Transverse colon (tissue), 4 donors: ENCODE results near the gene PHF21B. TPM values are rescaled to one million over a fixed set of nuclear protein-coding genes. Genes with fewer than 3 reads are reported as not detected.
"Not testable (repeated sequence)": the region's sequence is repeated elsewhere in the genome, so short reads cannot be mapped to it uniquely, and the experiment has no call there.

Experiments used
- DNase-seq: peaks from one replicate; pipeline ENCODE4 v3.0.0-alpha.2; 2019
- H3K27ac ChIP-seq, 4 donors: fragments of 200-600 bp; sonication (generic); 2 replicates each; pipeline ENCODE4 v1.5.1; 2016 to 2018; ENCODE audit warnings: inconsistent platforms in 4 of 4
- H3K27me3 ChIP-seq: fragments of 200-600 bp; sonication (generic); 2 replicates; pipeline ENCODE4 v1.5.1; 2017; ENCODE audit warnings: inconsistent platforms
- H3K36me3 ChIP-seq, 4 donors: fragments of 200-600 bp; sonication (generic); 2 replicates each; pipeline ENCODE4 v1.5.1; 2017 to 2019; ENCODE audit warnings: inconsistent platforms in 4 of 4
- H3K4me1 ChIP-seq, 4 donors: fragments of 200-600 bp; sonication (generic); 2 replicates each; pipeline ENCODE4 v1.5.1; 2017 to 2020; ENCODE audit warnings: inconsistent platforms in 4 of 4
- H3K4me3 ChIP-seq, 4 donors: fragments of 200-600 bp; sonication (generic); 1 replicate in 1 of 4; 2 replicates in 3 of 4; pipeline versions ENCODE4 v1.5.1 to v1.6.1; 2017 to 2019; ENCODE audit warnings: inconsistent platforms in 4 of 4
- H3K9me3 ChIP-seq, 2 donors: fragments of 200-600 bp; sonication (generic); 2 replicates each; pipeline ENCODE4 v1.5.1; 2017 to 2019; ENCODE audit warnings: inconsistent platforms in 2 of 2
- CTCF ChIP-seq, 5 experiments: fragments of 200-600 bp in 3 of 5; fragments of 450-650 bp in 2 of 5; sonication (generic) in 3 of 5; IDR thresholded peaks; 1 replicate in 2 of 5; 2 replicates in 3 of 5; pipeline ENCODE4 v1.5.1; 2016 to 2017; ENCODE audit warnings: antibody characterized with exemption in 5 of 5, inconsistent platforms in 3 of 5, mild to moderate bottlenecking in 2 of 5, moderate library complexity in 1 of 5
- EP300 ChIP-seq: sonication (generic); formaldehyde crosslinking; IDR thresholded peaks from one replicate; pipeline ENCODE4 v1.6.1; 2017; ENCODE audit warnings: antibody characterized with exemption, low read depth
- POLR2A ChIP-seq: fragments of 450-650 bp; IDR thresholded peaks from one replicate; pipeline ENCODE4 v1.6.1; 2016; ENCODE audit warnings: antibody characterized with exemption, mild to moderate bottlenecking, moderate library complexity
- POLR2AphosphoS5 ChIP-seq, 3 donors: sonication (generic); formaldehyde crosslinking; IDR thresholded peaks; one replicate each; pipeline ENCODE4 v1.6.1; 2016; ENCODE audit warnings: antibody characterized with exemption in 3 of 3
- WGBS, 2 donors: methylation state at CpG; one replicate each; pipeline ENCODE4 v1.1.5; 2018; ENCODE audit warnings: low coverage in 1 of 2; 5-methylcytosine and 5-hydroxymethylcytosine counted together
- in situ Hi-C, 4 donors: fragments of 200-750 bp; cut with MboI; loops; one replicate each; pipeline versions ENCODE4 v1.15.0 to v1.15.1; 2017; ENCODE audit warnings: low sequenced_read_pairs in 3 of 4, low pct_ligation_motif_present in 1 of 4, low pct_unique_long_range_greater_than_20kb in 1 of 4
- intact Hi-C: fragments of 100-400 bp; cut with DNase I; formaldehyde crosslinking; loops from one replicate; pipeline ENCODE4 v1.15.1; 2023; ENCODE audit warnings: low total_unique reads
- total RNA-seq, 4 donors: library from RNA; depleted of rRNA; stranded (reverse); fragments of >200 nt; gene quantifications; one replicate each; pipeline ENCODE4 v1.1.0, GENCODE V29; 2016

The PHF21B gene
- total RNA-seq, 4 donors from 2014 or later = not detected

GRCh38 chr22:44909241-44909640 is 100.6 kb downstream of the PHF21B start:
- H3K27me3 ChIP-seq = no peaks in the 10 kb centered on the region
- H3K4me1 ChIP-seq = no peaks in the 10 kb centered on the region
- TF ChIP-seq EP300 (no peak), POLR2A (no peak), CTCF (IDR thresholded peaks at IDR 0.05) (no peak), POLR2AphosphoS5 (IDR thresholded peaks at IDR 0.05) (no peak)
- no peaks in the 10 kb centered on the region for H3K36me3 ChIP-seq
- in situ Hi-C loops (no loop called here), intact Hi-C loops (no loop called here)
- no peaks in the 10 kb centered on the region for H3K9me3 ChIP-seq
- no peak overlapping the region for H3K4me3 ChIP-seq
- no peak overlapping the region for H3K27ac ChIP-seq
- 80 to 83% methylated on average over 2 to 6 of the region's 6 CpGs for WGBS, 2 donors
- no peak for DNase-seq

GRCh38 chr22:44907765-44908737 is 101.8 kb downstream of the PHF21B start:
- no peak for DNase-seq
- Histone ChIP-seq H3K4me1 (no peaks in the 10 kb centered on the region), H3K27me3 (no peaks in the 10 kb centered on the region), H3K4me3 (no peak overlapping the region), H3K27ac (no peak overlapping the region), H3K9me3 (no peaks in the 10 kb centered on the region), H3K36me3 (no peaks in the 10 kb centered on the region)
- TF ChIP-seq POLR2A = no peak
- no peak for TF ChIP-seq EP300
- no peak for TF ChIP-seq POLR2AphosphoS5 (IDR thresholded peaks at IDR 0.05)
- TF ChIP-seq CTCF (IDR thresholded peaks at IDR 0.05) = no peak
- WGBS, 2 donors = 75 to 80% methylated on average over 5 to 21 of the region's 21 CpGs
- in situ Hi-C loops = no loop called here
- intact Hi-C loops = no loop called here

- no peak for DNase-seq
- Histone ChIP-seq H3K4me3 (no peak overlapping the region), H3K27ac (no peak overlapping the region), H3K9me3 (peaks cover 0 to under 1% of the 10 kb centered on the region in 2 donors), H3K36me3 (no peaks in the 10 kb centered on the region), H3K27me3 (no peaks in the 10 kb centered on the region), H3K4me1 (no peaks in the 10 kb centered on the region)
- in situ Hi-C loops (no loop called here), intact Hi-C loops (no loop called here)
- no peak for TF ChIP-seq CTCF (IDR thresholded peaks at IDR 0.05)
- no peak for TF ChIP-seq POLR2AphosphoS5 (IDR thresholded peaks at IDR 0.05)
- no peak for TF ChIP-seq POLR2A
- no peak for TF ChIP-seq EP300
- WGBS, 2 donors = 81% methylated on average over 18 of the region's 18 CpGs; no CpG with 5 or more reads in 1 of the 2 donors
Measured at GRCh38 chr22:44906999-44907644, 102.7 kb downstream of the PHF21B start.

- in situ Hi-C loops = no loop called here
- intact Hi-C loops = no loop called here
Measured at GRCh38 chr22:44906248-44906936, 103.4 kb downstream of the PHF21B start.

GRCh38 chr22:44904492-44905152 is 105.2 kb downstream of the PHF21B start:
- H3K27me3 ChIP-seq, DNase-seq, H3K4me1 ChIP-seq, H3K27ac ChIP-seq, in situ Hi-C loops, H3K36me3 ChIP-seq, H3K4me3 ChIP-seq, intact Hi-C loops: not testable (repeated sequence)
- WGBS, 2 donors = 50% methylated on average over 4 of the region's 5 CpGs; no CpG with 5 or more reads in 1 of the 2 donors
- H3K9me3 ChIP-seq = peaks cover 0 to 14% of the 10 kb centered on the region in 2 donors

More at GRCh38 chr22:44906248-44906936, 103.4 kb downstream of the PHF21B start:
- no peaks in the 10 kb centered on the region for H3K27me3 ChIP-seq
- H3K4me3 ChIP-seq = no peak overlapping the region
- no peak overlapping the region for H3K27ac ChIP-seq
- no peak for TF ChIP-seq POLR2A
- no peak for TF ChIP-seq EP300
- TF ChIP-seq CTCF (IDR thresholded peaks at IDR 0.05) = no peak
- TF ChIP-seq POLR2AphosphoS5 (IDR thresholded peaks at IDR 0.05) = no peak
- 80% methylated on average over 21 of the region's 21 CpGs; no CpG with 5 or more reads in 1 of the 2 donors for WGBS, 2 donors
- no peaks in the 10 kb centered on the region for H3K36me3 ChIP-seq
- DNase-seq = no peak
- peaks cover 0 to 7% of the 10 kb centered on the region in 2 donors for H3K9me3 ChIP-seq
- H3K4me1 ChIP-seq = no peaks in the 10 kb centered on the region

GRCh38 chr22:44903164-44903563 is 106.6 kb downstream of the PHF21B start:
- in situ Hi-C loops, intact Hi-C loops, H3K27ac ChIP-seq, H3K4me3 ChIP-seq, DNase-seq, H3K36me3 ChIP-seq, H3K27me3 ChIP-seq, H3K4me1 ChIP-seq: not testable (repeated sequence)
- H3K9me3 ChIP-seq = peaks cover 0 to 14% of the 10 kb centered on the region in 2 donors
- WGBS, 2 donors = no CpG with 5 or more reads among the region's 2 CpGs
